Activated CD8-positive, alpha-beta memory T cell treated with anti-CD3 and anti-CD28 coated beads, Interleukin-2, amount 50 U/mL, for 1 hour (primary cell): ENCODE measurements around the gene KRT82.
"Not testable (repeated sequence)": the region's sequence is repeated elsewhere in the genome, so short reads cannot be mapped to it uniquely, and the experiment has no call there.

ENCODE experiments used
- DNase-seq: peaks from one replicate; pipeline ENCODE4 v3.0.0-alpha.2; 2020; ENCODE audit errors: extremely low read depth

Gene KRT82

GRCh38 chr12:52360663-52361271 lies 45.4 kb downstream of the KRT82 start:
- DNase-seq, result no peak

GRCh38 chr12:52360106-52360662 lies 46.0 kb downstream of the KRT82 start:
- no peak for DNase-seq

GRCh38 chr12:52359621-52360061 lies 46.5 kb downstream of the KRT82 start:
- no peak for DNase-seq

- DNase-seq, result no peak
Measured at GRCh38 chr12:52358575-52359350, 47.4 kb downstream of the KRT82 start.

- DNase-seq, result no peak
Measured at GRCh38 chr12:52356762-52357580, 49.2 kb downstream of the KRT82 start.

GRCh38 chr12:52356031-52356761 lies 49.9 kb downstream of the KRT82 start:
- no peak for DNase-seq

- no peak for DNase-seq
Measured at GRCh38 chr12:52355176-52355575, 51.0 kb downstream of the KRT82 start.

- no peak for DNase-seq
Measured at GRCh38 chr12:52354200-52354599, 51.9 kb downstream of the KRT82 start.

- no peak for DNase-seq
Measured at GRCh38 chr12:52353766-52354165, 52.4 kb downstream of the KRT82 start.

- DNase-seq, result no peak
Measured at GRCh38 chr12:52352951-52353350, 53.2 kb downstream of the KRT82 start.

- peak; percentile 46 for DNase-seq
Measured at GRCh38 chr12:52351196-52352059, 54.7 kb downstream of the KRT82 start.

GRCh38 chr12:52350786-52351185 lies 55.3 kb downstream of the KRT82 start:
- DNase-seq, result no peak

GRCh38 chr12:52350021-52350620 lies 56.0 kb downstream of the KRT82 start:
- no peak for DNase-seq

GRCh38 chr12:52349196-52349595 lies 56.9 kb downstream of the KRT82 start:
- DNase-seq, result no peak

- no peak for DNase-seq
Measured at GRCh38 chr12:52347551-52348510, 58.3 kb downstream of the KRT82 start.

- no peak for DNase-seq
Measured at GRCh38 chr12:52347016-52347415, 59.1 kb downstream of the KRT82 start.

- DNase-seq, result no peak
Measured at GRCh38 chr12:52346593-52346992, 59.5 kb downstream of the KRT82 start.

- DNase-seq, result not testable (repeated sequence)
Measured at GRCh38 chr12:52345041-52345440, 61.1 kb downstream of the KRT82 start.

GRCh38 chr12:52344111-52344510 lies 62.0 kb downstream of the KRT82 start:
- no peak for DNase-seq
